HEK293T (cell line): ENCODE data around the gene YWHAH.

Source experiments
- CTBP1 ChIP-seq: fragments of 450-650 bp; IDR thresholded peaks from 2 replicates; pipeline ENCODE4 v1.6.1; 2016; ENCODE audit warnings: borderline replicate concordance
- ELF4 ChIP-seq: fragments of 450-650 bp; IDR thresholded peaks from 2 replicates; pipeline ENCODE4 v1.6.1; 2017; ENCODE audit warnings: antibody characterized with exemption
- FOXA1 ChIP-seq: fragments of 450-650 bp; IDR thresholded peaks from 2 replicates; pipeline ENCODE4 v1.6.1; 2016; ENCODE audit warnings: mild to moderate bottlenecking
- FOXK2 ChIP-seq: fragments of 450-650 bp; IDR thresholded peaks from 2 replicates; pipeline ENCODE4 v1.6.1; 2016; ENCODE audit warnings: mild to moderate bottlenecking
- FOXM1 ChIP-seq: fragments of 450-650 bp; IDR thresholded peaks from 2 replicates; pipeline ENCODE4 v1.6.1; 2017; ENCODE audit warnings: mild to moderate bottlenecking, borderline replicate concordance
- HDGF ChIP-seq: fragments of 450-650 bp; IDR thresholded peaks from 2 replicates; pipeline ENCODE4 v1.6.1; 2017; ENCODE audit warnings: antibody characterized with exemption, borderline replicate concordance
- NFRKB ChIP-seq: fragments of 450-650 bp; IDR thresholded peaks from 2 replicates; pipeline ENCODE4 v1.6.1; 2016; ENCODE audit warnings: mild to moderate bottlenecking, moderate library complexity
- SP1 ChIP-seq: fragments of 450-650 bp; IDR thresholded peaks from 2 replicates; pipeline ENCODE4 v1.6.1; 2017
- SUZ12 ChIP-seq: fragments of 450-650 bp; IDR thresholded peaks from 2 replicates; pipeline ENCODE4 v1.6.1; 2016; ENCODE audit warnings: mild to moderate bottlenecking
- TARDBP ChIP-seq: fragments of 450-650 bp; IDR thresholded peaks from 2 replicates; pipeline ENCODE4 v1.6.1; 2016
- ZNF384 ChIP-seq: fragments of 450-650 bp; IDR thresholded peaks from 2 replicates; pipeline ENCODE4 v1.6.1; 2016
- TF ChIP-seq, protein P1 (sequence below): fragments of 450-650 bp; IDR thresholded peaks from 2 replicates; pipeline ENCODE4 v1.6.1; 2016

GRCh38 chr22:31935961-31936635 lies 8.2 kb upstream of the YWHAH start:
- TF ChIP-seq SP1 (no peak), TARDBP (no peak), FOXA1 (no peak), SUZ12 (no peak), NFRKB (no peak), FOXM1 (no peak), CTBP1 (no peak), ELF4 (no peak), HDGF (no peak), FOXK2 (no peak), ZNF384 (no peak)
- TF ChIP-seq, protein P1, sequence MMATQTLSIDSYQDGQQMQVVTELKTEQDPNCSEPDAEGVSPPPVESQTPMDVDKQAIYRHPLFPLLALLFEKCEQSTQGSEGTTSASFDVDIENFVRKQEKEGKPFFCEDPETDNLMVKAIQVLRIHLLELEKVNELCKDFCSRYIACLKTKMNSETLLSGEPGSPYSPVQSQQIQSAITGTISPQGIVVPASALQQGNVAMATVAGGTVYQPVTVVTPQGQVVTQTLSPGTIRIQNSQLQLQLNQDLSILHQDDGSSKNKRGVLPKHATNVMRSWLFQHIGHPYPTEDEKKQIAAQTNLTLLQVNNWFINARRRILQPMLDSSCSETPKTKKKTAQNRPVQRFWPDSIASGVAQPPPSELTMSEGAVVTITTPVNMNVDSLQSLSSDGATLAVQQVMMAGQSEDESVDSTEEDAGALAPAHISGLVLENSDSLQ, result no peak
